Aorta (tissue), 5 donors: ENCODE data around the gene TIGD7. TPM values are rescaled to one million over a fixed set of nuclear protein-coding genes. Genes with fewer than 3 reads are reported as not detected.

Source experiments
- ATAC-seq: fragments of 200-7000 bp; cut with Tn5 transposase; one replicate; pipeline ENCODE4 v1.9.1; 2022; ENCODE audit warnings: moderate library complexity; ENCODE audit not compliant: low FRiP score
- DNase-seq, 2 donors: peaks; one replicate each; pipeline ENCODE4 v3.0.0-alpha.2; 2020
- H3K27ac ChIP-seq, 2 donors: one replicate each; pipeline ENCODE4 v1.5.1; 2013; ENCODE audit warnings: low read length in 2 of 2, mild to moderate bottlenecking in 2 of 2, moderate library complexity in 2 of 2, control low read depth in 1 of 2, inconsistent platforms in 1 of 2, low read depth in 1 of 2
- H3K27me3 ChIP-seq, 2 donors: one replicate each; pipeline ENCODE4 v1.6.1; 2013; ENCODE audit warnings: control low read depth in 1 of 2, low read length in 1 of 2, mild to moderate bottlenecking in 1 of 2, moderate library complexity in 1 of 2; ENCODE audit not compliant: insufficient read depth in 2 of 2, control insufficient read depth in 1 of 2
- H3K36me3 ChIP-seq, 2 donors: one replicate each; pipeline ENCODE4 v1.6.1; 2013; ENCODE audit warnings: control low read depth in 1 of 2, low read length in 1 of 2, mild to moderate bottlenecking in 1 of 2; ENCODE audit not compliant: insufficient read depth in 2 of 2, control insufficient read depth in 1 of 2
- H3K4me1 ChIP-seq, 2 donors: one replicate each; pipeline ENCODE4 v1.6.1; 2013; ENCODE audit warnings: low read length in 2 of 2, control low read depth in 1 of 2, mild to moderate bottlenecking in 1 of 2, moderate library complexity in 1 of 2; ENCODE audit not compliant: insufficient read depth in 2 of 2, control insufficient read depth in 1 of 2
- H3K4me3 ChIP-seq, 2 donors: one replicate each; pipeline ENCODE4 v1.5.1; 2013; ENCODE audit warnings: low read length in 2 of 2, control low read depth in 1 of 2, mild to moderate bottlenecking in 1 of 2
- H3K9me3 ChIP-seq: one replicate; pipeline ENCODE4 v1.6.1; 2013; ENCODE audit warnings: mild to moderate bottlenecking, low read length; ENCODE audit not compliant: control insufficient read depth
- WGBS, 2 donors: extraction: QIAGEN DNeasy Blood & Tissue Kit; methylation state at CpG; one replicate each; pipeline ENCODE4 v1.1.7; 2013; 5-methylcytosine and 5-hydroxymethylcytosine counted together
- intact Hi-C, 2 donors: fragments of 100-400 bp; cut with DNase I; formaldehyde crosslinking; loops; one replicate each; pipeline versions ENCODE4 v1.14.2 to v1.15.0; 2022
- polyA plus RNA-seq, 2 donors: library from polyadenylated mRNA; stranded (reverse); fragments of 200-250 nt; gene quantifications; one replicate each; pipeline ENCODE4 v1.2.3, GENCODE V29; 2013
- total RNA-seq, 2 donors: library from RNA; stranded (reverse); fragmentation: NEBNext Ultra II Directional; extraction: Animal tissue kit (Norgen Biotek cat#: 25700); gene quantifications; one replicate each; pipeline ENCODE4 v1.2.1, GENCODE V29; 2021
- donor health status: healthy with polysubstance abuse.
- donor health status: Bipolar disorder and iron deficiency.
- donor health status: DM: no; HTN: no; CAD: no.
- donor health status: DM: no; HTN: no; CAD: no.
- donor health status: DM: yes; HTN: yes; CAD: no.

TIGD7 gene
- total and polyA plus RNA-seq, 4 donors = 2.6 to 9.8 (median 6.8) TPM

DNA sequence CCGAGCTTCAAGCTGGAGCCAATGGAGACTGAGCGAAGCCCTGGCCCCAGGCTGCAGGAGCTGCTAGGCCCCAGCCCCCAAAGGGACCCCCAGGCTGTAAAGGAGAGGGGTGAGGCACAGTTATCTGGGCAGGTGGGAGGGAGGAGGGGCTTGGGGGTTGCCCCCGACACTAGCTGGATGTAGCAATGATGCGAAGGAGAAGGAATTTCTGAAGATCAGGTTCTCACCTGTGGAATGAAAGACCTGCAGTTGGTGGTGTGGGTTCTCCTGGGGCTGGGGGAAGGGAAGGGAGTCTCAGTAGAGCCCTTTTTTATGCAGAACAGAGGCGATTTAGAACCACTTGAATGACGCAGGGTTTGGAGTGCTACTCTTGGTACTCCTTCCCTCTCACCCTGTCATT is 20.1 kb downstream of the TIGD7 start:
- Histone ChIP-seq H3K27ac (no peak overlapping the region), H3K36me3 (peaks cover 10 to 15% of the 10 kb centered on the region in 2 donors), H3K9me3 (peaks cover 15% of the 10 kb centered on the region), H3K27me3 (no peaks in the 10 kb centered on the region), H3K4me3 (no peak overlapping the region), H3K4me1 (no peaks in the 10 kb centered on the region)
- WGBS, 2 donors = 79 to 90% methylated on average over 6 of the region's 6 CpGs
- intact Hi-C loops = loop anchor here in 1 of 2 donors (10.0 kb wide), 1 partner anchor 170 kb away; no protein-coding TSS in a partner anchor
- DNase-seq (no peak), ATAC-seq (no peak)

DNA sequence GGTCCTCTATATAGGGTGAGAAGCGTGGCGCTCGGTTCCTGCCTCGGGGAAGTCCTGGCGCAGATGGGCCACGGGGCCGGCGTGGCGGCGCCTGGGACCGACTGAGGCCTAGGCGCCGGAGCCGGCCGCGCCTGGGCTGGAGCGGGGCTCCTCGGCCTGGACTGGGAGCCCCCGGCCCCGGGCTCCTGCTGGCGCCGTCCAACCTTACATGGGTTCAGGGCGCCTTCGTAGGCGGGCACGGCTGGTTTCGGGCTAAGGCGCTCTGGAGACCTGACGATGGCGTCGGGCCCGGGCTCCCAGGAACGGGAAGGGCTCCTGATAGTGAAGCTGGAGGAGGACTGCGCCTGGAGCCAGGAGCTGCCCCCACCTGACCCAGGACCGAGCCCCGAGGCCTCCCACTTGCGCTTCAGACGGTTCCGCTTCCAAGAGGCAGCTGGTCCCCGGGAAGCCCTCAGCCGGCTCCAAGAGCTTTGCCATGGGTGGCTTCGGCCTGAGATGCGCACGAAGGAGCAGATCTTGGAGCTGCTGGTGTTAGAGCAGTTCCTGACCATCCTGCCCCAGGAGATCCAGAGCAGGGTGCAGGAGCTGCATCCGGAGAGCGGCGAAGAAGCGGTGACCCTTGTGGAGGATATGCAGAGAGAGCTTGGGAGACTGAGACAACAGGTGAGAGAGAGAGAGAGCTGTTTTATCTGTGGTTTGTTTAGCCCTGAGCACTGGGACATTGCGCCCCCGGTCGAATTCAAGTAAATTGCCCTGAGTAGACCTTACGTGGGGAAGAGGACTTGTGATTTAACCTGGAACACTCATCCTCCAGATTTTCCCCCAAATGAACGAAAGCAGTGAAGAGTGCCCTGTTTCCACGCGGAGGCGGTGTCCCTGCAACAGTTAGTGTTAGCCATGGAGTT is 21.4 kb downstream of the TIGD7 start:
- intact Hi-C loops = loop anchor here (2.0 to 10.0 kb wide), 5 partner anchors 17 to 263 kb away; partner anchors contain the start of genes TNFRSF12A (in 1 of the 2), ZNF174 (in 1 of the 2) and ZSCAN32 (in 1 of the 2)
- peak; percentile 55 to 78 for DNase-seq
- whole genome bisulfite sequencing, 2 donors = 5 to 6% methylated on average over 52 to 56 of the region's 56 CpGs
- H3K27ac ChIP-seq = peak overlapping the region; percentile 73 to 84
- peak overlapping the region; percentile 77 to 80 for H3K4me3 ChIP-seq
- H3K4me1 ChIP-seq = no peaks in the 10 kb centered on the region
- ATAC-seq = no peak
- no peaks in the 10 kb centered on the region for H3K27me3 ChIP-seq
- H3K36me3 ChIP-seq = peaks cover 4 to 9% of the 10 kb centered on the region in 2 donors
- peaks cover 6% of the 10 kb centered on the region for H3K9me3 ChIP-seq

DNA sequence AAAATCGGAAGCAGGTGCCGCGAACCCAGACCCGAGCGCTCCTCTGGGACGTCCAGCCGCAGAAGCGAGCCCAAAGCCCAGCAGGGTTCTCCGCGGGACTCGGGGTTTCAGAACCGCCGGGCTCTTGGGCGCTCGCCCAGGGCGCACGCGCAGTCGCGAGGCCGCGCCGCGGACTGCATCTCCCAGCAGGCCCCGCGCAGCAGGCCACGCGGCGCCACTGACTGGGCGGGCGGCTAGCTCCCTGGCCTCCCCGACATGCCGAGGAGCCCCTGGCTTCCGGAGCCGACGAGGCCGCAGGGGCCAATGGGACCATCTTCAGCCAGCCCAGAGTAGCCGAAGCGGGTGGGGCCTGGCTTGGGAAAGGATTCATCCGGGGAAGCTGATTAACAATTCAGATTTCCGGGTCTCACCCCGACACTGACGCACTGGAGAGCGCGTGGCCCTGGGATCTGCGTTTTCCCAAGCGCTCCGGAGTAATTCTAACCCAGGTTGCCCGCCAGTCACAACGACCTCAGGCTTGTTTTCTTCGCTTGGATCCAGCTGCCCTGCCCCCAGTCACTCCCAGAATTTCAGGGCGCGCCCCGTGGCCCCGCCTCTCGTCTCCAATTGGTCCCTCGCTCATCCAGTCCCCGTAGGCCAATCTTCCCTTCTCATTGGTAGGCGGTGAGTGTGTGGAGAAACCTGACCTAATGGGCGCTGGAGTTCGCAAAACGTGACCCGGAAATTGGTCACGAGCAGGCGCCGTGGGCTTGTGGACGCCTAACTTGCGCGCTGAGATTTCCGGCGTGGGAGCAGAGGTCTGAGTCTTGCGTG is 22.3 kb downstream of the TIGD7 start, which contains the start of gene ZNF263:
Gene ZNF263, plus strand, starts transcription at position 762 of the 813 bp plus-strand sequence. CDS start 328 bp downstream, outside the sequence.
- Histone ChIP-seq H3K4me1 (no peaks in the 10 kb centered on the region), H3K27me3 (no peaks in the 10 kb centered on the region), H3K27ac (peak within 1 kb of the TSS; percentile 84 to 93), H3K4me3 (peak within 1 kb of the TSS; percentile 77 to 80), H3K9me3 (peaks cover 4% of the 10 kb centered on the region), H3K36me3 (peaks cover 4 to 7% of the 10 kb centered on the region in 2 donors)
- ATAC-seq = peak; percentile 98
- 0% methylated on average over 72 of the region's 72 CpGs for WGBS, 2 donors
- intact Hi-C loops = loop anchor here (2.0 to 10.0 kb wide), 5 partner anchors 16 to 262 kb away; partner anchors contain the start of genes TNFRSF12A (in 1 of the 2), ZNF174 (in 1 of the 2) and ZSCAN32 (in 1 of the 2)
- DNase-seq = peak; percentile 97 to 98

DNA sequence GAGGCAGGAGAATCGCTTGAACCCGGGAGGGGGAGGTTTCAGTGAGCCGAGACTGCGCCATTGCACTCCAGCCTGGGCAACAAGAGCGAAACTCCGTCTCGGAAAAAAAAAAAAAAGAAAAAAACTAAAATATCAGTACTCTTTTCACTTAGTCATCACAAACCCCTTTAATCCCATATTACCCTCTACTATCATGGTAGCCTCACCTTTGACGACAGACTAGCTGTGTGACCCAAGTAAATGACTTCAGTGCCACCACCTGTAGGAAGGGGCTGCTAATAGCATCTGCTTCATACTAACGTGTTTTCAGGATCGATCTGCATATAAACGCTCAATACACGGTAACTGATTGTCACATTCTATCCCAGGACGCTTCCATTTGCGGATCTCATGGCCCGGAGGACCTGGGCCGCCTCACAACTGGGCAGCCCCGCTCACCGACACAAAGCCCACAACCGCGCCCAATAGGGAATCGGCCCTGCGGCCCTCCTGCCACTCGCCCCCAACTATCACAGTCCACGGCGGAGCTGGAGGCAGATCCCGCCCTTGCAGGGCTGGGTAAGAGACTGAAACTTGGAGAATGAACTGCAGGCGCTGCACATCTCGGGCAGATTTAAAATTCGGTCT is 23.0 kb downstream of the TIGD7 start:
- peak overlapping the region; percentile 22 to 51 for H3K4me3 ChIP-seq
- H3K36me3 ChIP-seq = peaks cover 4 to 7% of the 10 kb centered on the region in 2 donors
- intact Hi-C loops = loop anchor here (2.0 to 10.0 kb wide), 5 partner anchors 15 to 261 kb away; partner anchors contain the start of genes TNFRSF12A (in 1 of the 2), ZNF174 (in 1 of the 2) and ZSCAN32 (in 1 of the 2)
- peak overlapping the region in 1 of 2 donors; percentile 34 for H3K27ac ChIP-seq
- peak; percentile 45 for ATAC-seq
- DNase-seq = no peak
- WGBS, 2 donors = 14 to 16% methylated on average over 29 of the region's 29 CpGs
- no peaks in the 10 kb centered on the region for H3K27me3 ChIP-seq
- peaks cover 4% of the 10 kb centered on the region for H3K9me3 ChIP-seq
- H3K4me1 ChIP-seq = no peaks in the 10 kb centered on the region

DNA sequence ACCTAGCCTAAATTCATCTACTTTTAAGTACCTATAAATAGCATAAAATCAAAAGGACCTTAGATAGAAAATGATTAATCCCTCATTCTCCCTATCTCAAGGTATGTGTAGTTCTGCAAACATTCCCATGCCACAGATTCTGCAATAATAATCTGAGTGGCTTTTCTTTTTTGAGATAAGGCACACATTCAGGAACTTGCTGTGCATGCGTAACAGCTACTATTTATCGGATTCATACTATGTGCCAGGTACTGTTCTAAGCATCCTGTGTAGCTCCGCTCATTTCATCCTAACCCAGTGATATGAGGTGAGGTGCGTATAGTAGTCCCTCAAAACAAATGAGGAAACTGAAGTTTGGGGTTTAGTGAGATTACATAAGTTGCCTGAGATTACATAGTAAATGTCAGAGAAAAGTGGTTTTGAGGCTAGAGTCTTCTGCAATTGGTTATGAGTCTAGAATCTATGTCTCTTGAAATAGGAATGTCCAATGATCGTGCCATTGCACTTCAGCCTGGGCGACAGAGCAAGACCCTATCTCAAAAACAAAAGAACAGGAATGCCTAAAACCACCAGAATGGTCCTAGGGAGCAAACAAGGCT is 23.9 kb downstream of the TIGD7 start:
- no peak overlapping the region for H3K27ac ChIP-seq
- H3K9me3 ChIP-seq = peaks cover 4% of the 10 kb centered on the region
- DNase-seq (no peak), ATAC-seq (no peak)
- no peak overlapping the region for H3K4me3 ChIP-seq
- no peaks in the 10 kb centered on the region for H3K27me3 ChIP-seq
- H3K4me1 ChIP-seq = no peaks in the 10 kb centered on the region
- H3K36me3 ChIP-seq = peaks cover 4 to 5% of the 10 kb centered on the region in 2 donors
- WGBS, 2 donors = 92 to 93% methylated on average over 6 of the region's 6 CpGs
- intact Hi-C loops = loop anchor here (5.0 to 10.0 kb wide), 3 partner anchors 121 to 176 kb away; partner anchors contain the start of genes ZNF174 (in 1 of the 2) and ZSCAN32 (in 1 of the 2)

DNA sequence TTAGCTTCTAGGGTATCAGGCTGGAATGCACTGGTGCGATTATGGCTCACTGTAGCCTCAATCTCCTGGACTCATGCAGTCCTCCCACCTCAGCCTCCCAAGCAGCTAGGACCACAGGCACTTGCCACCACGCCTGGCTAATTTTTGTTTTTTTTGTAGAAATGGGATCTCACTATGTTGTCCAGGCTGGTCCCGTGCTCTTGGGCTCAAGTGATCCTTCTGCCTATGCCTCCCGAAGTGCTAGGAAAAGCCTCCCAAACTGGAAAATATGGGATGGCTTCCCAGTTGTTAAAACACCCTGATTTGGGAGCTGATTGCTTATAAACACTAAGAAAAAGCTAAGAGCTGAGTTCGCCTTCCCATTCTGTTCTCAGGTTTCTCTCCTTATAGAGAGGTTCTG is 28.6 kb downstream of the TIGD7 start:
- ATAC-seq = no peak
- no peak for DNase-seq
- 82 to 85% methylated on average over 5 of the region's 5 CpGs for WGBS, 2 donors
- Histone ChIP-seq H3K36me3 (no peaks in the 10 kb centered on the region), H3K4me1 (no peaks in the 10 kb centered on the region), H3K27ac (no peak overlapping the region), H3K27me3 (no peaks in the 10 kb centered on the region), H3K4me3 (no peak overlapping the region), H3K9me3 (no peaks in the 10 kb centered on the region)
- intact Hi-C loops = loop anchor here in 1 of 2 donors (5.0 kb wide), 1 partner anchor 44 kb away; no protein-coding TSS in a partner anchor

DNA sequence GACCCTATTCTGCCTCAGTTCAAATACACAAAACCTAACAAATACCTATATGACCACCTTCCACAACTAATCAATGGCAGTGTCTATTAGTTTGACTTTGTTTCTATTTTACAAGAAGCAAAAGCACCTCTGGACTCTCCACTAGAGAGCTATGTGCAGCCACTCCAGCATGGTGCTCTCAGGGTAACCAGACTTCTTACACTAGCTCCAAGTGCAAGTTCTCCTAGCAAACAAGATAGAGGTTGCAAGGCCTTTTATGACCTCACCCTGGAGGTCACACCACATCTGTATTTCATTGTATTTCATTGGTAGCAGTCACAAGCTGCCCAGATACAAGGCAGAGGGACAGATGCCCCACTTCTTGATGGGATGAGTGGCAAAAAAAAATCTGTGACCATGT is 30.3 kb downstream of the TIGD7 start:
- intact Hi-C loops = loop anchor here in 1 of 2 donors (5.0 kb wide), 1 partner anchor 43 kb away; no protein-coding TSS in a partner anchor
- Histone ChIP-seq H3K36me3 (no peaks in the 10 kb centered on the region), H3K27me3 (no peaks in the 10 kb centered on the region), H3K9me3 (no peaks in the 10 kb centered on the region), H3K4me3 (no peak overlapping the region), H3K4me1 (no peaks in the 10 kb centered on the region), H3K27ac (no peak overlapping the region)
- ATAC-seq = no peak
- no peak for DNase-seq
